ES-I3 (cell line): ENCODE measurements around the gene CCR6.

Experiments
- H3K36me3 ChIP-seq: 2 replicates; pipeline ENCODE4 v1.6.1; 2013; ENCODE audit warnings: mild to moderate bottlenecking, low read length, control low read depth, moderate library complexity; ENCODE audit not compliant: insufficient read depth
- H3K4me1 ChIP-seq: 2 replicates; pipeline ENCODE4 v1.6.1; 2013; ENCODE audit warnings: mild to moderate bottlenecking, control low read depth, low read length; ENCODE audit not compliant: insufficient read depth
- H3K9ac ChIP-seq: 2 replicates; pipeline ENCODE4 v1.6.1; 2013; ENCODE audit warnings: low read depth, mild to moderate bottlenecking, low read length, moderate library complexity
- H3K9me3 ChIP-seq: 2 replicates; pipeline ENCODE4 v1.6.1; 2013; ENCODE audit warnings: mild to moderate bottlenecking, low read length, moderate library complexity; ENCODE audit not compliant: control insufficient read depth, insufficient read depth

CCR6 gene

DNA sequence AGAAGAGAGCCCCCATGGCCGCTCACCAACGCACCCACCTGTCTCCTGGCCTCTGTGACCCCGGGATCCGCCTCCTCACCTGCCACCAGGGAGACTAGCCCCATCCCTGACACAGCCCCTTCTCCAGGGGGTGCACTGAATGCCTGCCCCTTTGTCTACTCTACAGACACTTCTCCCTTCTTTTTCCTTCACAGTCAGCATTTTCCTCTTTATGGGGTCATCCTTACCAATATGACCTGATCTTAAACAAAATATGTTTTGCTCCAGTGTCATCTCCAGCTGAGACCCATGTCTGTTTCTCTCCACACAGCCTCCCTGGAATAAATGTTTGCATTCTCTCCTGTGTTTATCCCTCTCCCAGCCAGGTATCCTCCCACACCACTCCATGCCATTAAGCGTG, 14.6 kb upstream of the CCR6 start:
- H3K9me3 ChIP-seq, result no peaks in the 10 kb centered on the region
- H3K36me3 ChIP-seq, result no peaks in the 10 kb centered on the region
- H3K4me1 ChIP-seq, result no peaks in the 10 kb centered on the region
- no peak overlapping the region for H3K9ac ChIP-seq

DNA sequence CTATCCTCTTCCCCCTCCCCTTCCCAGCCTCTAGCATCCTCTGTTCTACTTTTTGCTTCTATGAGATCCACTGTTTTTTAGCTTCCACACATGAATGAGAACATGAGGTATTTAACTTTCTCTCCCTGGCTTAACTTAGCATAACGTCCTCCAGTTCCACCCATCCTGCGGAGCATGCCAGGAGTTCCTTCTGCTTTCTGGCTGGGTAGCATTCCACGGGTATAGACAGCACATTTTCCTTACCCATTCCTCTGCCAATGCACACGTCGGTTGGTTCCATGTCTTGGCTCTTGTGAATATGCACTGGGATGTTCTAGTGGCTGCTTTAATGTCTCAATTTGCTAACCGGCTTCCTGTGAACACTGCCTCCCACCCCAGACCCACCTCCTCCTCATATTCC, 13.2 kb upstream of the CCR6 start:
- H3K9ac ChIP-seq, result no peak overlapping the region
- H3K36me3 ChIP-seq, result no peaks in the 10 kb centered on the region
- no peaks in the 10 kb centered on the region for H3K4me1 ChIP-seq
- no peaks in the 10 kb centered on the region for H3K9me3 ChIP-seq

- no peak overlapping the region for H3K9ac ChIP-seq
- no peaks in the 10 kb centered on the region for H3K9me3 ChIP-seq
- no peaks in the 10 kb centered on the region for H3K36me3 ChIP-seq
- H3K4me1 ChIP-seq, result no peaks in the 10 kb centered on the region
Observed at GRCh38 chr6:167111597-167111996, 11.3 kb upstream of the CCR6 start.

DNA sequence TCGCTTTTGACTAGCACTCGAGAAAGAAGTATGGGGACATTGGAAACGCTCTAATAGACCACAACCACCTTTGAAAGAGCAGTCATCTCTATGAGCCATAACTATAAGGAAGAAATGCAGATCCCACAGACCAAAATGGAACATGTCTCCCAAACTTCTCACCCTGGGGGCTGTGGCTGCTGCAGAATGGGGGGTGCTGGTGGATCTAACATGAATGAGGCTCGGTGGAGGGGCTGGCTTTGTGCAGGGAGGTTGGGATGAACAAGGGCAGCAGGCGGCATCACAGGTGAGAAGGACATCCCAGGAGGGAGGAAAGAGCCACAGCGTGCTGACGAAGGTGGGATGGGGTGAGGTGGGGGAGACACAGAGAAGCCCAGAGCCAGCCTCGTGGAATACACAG, 10.5 kb upstream of the CCR6 start:
- no peaks in the 10 kb centered on the region for H3K36me3 ChIP-seq
- no peaks in the 10 kb centered on the region for H3K4me1 ChIP-seq
- H3K9ac ChIP-seq, result no peak overlapping the region
- H3K9me3 ChIP-seq, result no peaks in the 10 kb centered on the region

DNA sequence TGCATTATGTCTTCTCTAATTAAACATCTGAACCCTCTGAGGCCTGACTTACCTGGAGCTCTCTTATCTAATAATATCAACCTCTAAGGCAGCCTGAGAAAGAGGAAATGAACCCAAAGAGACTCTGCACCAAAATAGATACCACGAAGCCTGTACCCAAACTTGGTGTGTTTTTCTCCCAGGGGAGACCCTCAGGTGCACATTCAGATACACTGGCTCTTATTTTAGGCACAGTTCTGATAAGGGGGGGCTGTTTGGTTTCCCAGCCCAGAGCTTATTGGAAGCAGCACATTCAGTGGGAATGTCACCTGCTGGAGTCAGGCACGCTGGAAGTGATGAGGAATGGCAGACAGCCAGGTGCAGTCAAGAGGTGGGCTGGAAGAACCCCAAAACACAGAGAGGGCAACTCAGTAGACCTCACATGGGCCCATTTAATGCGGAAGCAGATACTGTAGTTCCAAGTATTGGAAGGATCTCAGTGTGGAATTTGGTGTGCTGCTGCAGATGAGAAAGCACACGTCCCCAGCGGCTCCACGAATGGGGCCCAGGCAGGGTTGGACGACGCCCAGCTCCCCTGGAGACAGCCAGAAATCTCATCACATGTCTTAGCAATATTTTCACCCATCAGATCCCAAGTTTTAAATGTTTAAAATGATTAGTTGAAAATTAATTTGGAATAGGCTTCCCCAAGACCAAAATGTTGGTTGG, 9.7 kb upstream of the CCR6 start:
- no peaks in the 10 kb centered on the region for H3K9me3 ChIP-seq
- no peak overlapping the region for H3K9ac ChIP-seq
- H3K4me1 ChIP-seq, result no peaks in the 10 kb centered on the region

DNA sequence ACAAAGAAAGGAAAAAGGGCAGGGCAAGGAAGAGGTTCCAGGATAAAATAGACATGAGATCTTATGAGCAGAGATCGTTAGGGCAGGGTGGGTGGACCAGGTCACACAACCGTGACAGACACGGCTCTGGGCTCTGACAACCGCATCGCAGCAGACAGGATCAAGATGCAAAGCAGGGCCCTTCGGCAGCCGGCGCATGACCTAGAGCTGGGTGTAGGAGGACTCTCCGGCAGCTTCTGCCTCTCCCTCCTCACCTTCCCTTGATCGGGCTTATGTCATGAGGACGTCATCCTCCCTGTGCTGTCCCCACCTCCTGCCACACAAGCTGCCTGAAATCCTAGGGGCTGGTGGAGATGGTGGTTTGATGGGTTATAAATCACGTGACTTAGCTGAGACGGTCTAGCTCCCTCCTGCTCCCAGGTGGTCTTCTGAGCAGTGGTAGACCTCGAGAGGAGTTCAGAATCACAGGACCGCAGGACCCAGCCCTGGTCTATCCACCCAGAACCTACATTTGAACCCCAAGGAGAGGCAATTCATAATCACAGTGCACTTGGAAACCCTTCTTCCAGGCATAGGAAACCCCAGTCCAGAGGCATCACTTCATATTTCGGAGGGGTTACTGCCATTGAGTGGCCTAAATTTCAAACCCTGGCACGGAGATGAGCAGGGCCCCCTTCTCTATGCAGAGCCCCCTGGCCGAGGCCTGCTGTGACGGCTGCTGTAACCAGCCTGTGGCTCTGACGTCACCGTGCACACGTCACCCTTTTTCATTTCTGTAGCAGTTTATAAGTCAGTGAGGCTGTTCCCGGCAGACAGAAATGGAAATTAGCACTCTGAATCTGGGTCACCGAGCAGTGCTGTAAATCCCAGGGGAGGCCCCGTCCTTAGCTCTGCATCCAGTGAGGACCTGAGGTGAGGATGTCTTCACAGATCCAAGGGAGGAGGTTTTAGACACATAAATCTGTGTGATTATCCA, 8.7 kb upstream of the CCR6 start:
- no peaks in the 10 kb centered on the region for H3K9me3 ChIP-seq
- no peak overlapping the region for H3K9ac ChIP-seq
- H3K36me3 ChIP-seq, result no peaks in the 10 kb centered on the region
- no peaks in the 10 kb centered on the region for H3K4me1 ChIP-seq

More for the DNA sequence above, 9.7 kb upstream of the CCR6 start:
- no peaks in the 10 kb centered on the region for H3K36me3 ChIP-seq

GRCh38 chr6:167115054-167115453, 7.8 kb upstream of the CCR6 start:
- H3K36me3 ChIP-seq, result no peaks in the 10 kb centered on the region
- H3K9me3 ChIP-seq, result no peaks in the 10 kb centered on the region
- H3K4me1 ChIP-seq, result no peaks in the 10 kb centered on the region
- no peak overlapping the region for H3K9ac ChIP-seq

DNA sequence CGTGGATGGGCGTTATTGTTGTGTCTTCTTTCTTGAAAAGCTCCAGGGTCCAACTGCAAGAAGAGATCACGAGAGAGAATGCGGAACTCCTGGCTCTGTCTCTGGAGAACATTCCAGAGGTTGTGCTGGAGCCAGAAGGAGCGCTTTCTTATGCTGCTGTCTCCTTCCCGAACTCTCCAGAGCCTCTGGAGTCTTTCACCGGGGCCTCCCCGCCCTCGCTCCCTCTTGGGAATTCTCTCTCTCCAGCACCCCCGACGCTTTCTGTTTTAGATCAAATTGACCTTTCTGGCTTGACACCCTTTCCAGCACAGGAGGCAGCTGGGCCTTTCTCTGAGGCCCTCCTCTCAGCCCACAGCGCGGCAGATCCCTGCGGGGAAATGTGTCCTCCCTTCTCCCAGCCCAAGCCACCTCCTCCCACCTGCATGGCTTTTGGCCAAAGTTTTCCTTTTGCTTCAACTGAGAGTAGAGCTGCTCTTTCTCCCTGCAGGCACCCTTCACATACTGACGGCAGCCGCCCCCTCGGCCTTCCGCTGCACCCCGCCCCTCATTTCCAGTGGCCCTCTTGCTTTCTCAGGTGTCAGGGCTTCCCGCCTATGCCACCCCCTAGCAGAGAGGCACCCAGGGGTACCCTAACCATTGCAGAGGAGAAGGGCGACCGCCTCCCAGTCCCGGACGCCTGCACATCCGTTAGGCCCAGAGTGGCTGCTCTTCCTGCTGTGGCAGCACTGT, 6.6 kb upstream of the CCR6 start:
- no peaks in the 10 kb centered on the region for H3K36me3 ChIP-seq
- no peaks in the 10 kb centered on the region for H3K4me1 ChIP-seq
- no peak overlapping the region for H3K9ac ChIP-seq
- no peaks in the 10 kb centered on the region for H3K9me3 ChIP-seq

- Histone ChIP-seq H3K4me1 (no peaks in the 10 kb centered on the region), H3K36me3 (no peaks in the 10 kb centered on the region), H3K9ac (no peak overlapping the region), H3K9me3 (no peaks in the 10 kb centered on the region)
Observed at GRCh38 chr6:167116838-167117228, 6.1 kb upstream of the CCR6 start.

GRCh38 chr6:167118006-167118405, 4.9 kb upstream of the CCR6 start:
- Histone ChIP-seq H3K4me1 (no peaks in the 10 kb centered on the region), H3K9ac (no peak overlapping the region), H3K9me3 (no peaks in the 10 kb centered on the region), H3K36me3 (no peaks in the 10 kb centered on the region)

DNA sequence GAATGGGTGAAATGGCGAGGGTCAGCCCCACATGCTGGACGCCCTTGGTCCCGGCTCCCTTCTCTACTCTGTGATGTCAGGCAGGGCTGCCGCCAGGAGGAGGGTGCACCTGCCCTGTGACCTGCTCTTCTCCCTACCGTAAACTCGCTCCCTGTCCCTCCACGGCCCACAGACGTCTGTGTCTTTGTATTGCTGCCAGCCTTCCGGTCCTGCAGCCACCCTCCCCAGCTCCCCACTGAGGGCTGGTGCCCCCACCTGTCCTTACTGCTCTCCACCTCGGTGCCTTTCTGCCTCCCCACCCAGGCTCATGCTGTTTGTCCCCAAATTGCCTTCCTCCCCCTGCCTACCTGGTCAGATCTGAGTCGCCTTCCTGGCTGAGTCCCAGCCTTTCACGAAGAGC, 4.1 kb upstream of the CCR6 start:
- no peak overlapping the region for H3K9ac ChIP-seq
- no peaks in the 10 kb centered on the region for H3K36me3 ChIP-seq
- H3K4me1 ChIP-seq, result no peaks in the 10 kb centered on the region
- no peaks in the 10 kb centered on the region for H3K9me3 ChIP-seq

- H3K9me3 ChIP-seq, result no peaks in the 10 kb centered on the region
- no peak overlapping the region for H3K9ac ChIP-seq
- H3K36me3 ChIP-seq, result no peaks in the 10 kb centered on the region
- no peaks in the 10 kb centered on the region for H3K4me1 ChIP-seq
Observed at GRCh38 chr6:167119670-167120582, 3.0 kb upstream of the CCR6 start.

DNA sequence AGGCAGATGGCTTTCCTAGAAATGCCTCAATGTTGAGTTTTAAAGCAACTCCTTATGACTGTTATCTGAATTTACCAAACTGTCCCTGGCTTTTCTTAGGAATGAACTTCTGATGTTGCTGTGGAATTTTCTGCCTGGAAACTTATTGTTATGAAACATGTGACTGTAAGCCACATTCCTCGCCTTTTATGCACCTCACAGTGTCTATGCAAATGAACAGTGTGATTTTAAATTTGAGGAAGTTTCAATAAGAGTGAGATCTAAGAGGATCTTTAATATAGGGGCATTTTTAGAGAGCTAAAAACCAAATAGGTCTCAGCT, 2.4 kb upstream of the CCR6 start:
- no peaks in the 10 kb centered on the region for H3K4me1 ChIP-seq

DNA sequence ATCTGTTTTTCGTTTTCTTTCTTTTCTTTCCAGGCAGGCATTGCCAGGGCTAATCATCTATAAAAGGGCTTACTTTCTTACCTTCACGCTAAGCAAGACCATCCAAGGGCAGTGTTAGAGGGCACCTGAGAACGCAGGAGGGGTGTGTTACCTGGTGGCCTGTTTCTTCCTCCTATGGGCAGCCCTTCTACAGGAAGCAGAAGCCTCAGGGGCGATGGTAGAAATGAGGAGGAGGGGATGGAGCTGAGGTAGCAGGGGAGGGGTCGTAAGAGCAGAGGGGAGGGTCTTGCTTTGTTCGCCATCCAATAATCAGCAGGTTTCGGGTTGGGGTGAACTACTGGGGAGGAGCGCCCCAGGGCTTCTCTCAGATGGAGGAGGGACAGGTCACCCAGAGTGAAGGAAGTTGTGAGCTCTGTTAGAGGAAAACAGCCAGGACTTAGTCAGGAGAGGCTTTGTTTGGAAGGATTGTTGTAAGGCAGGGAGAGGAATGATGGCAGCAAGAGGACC, 1.5 kb upstream of the CCR6 start:
- H3K9ac ChIP-seq, result no peak overlapping the region
- no peaks in the 10 kb centered on the region for H3K9me3 ChIP-seq
- H3K4me1 ChIP-seq, result no peaks in the 10 kb centered on the region
- H3K36me3 ChIP-seq, result no peaks in the 10 kb centered on the region

More for the DNA sequence above, 2.4 kb upstream of the CCR6 start:
- no peaks in the 10 kb centered on the region for H3K36me3 ChIP-seq
- no peaks in the 10 kb centered on the region for H3K9me3 ChIP-seq
- no peak overlapping the region for H3K9ac ChIP-seq
